OCI-LY7 (cell line): ENCODE data around the gene ZNF563. TPM values are rescaled to one million over a fixed set of nuclear protein-coding genes. Genes with fewer than 3 reads are reported as not detected.

Source experiments
- BruUV-seq: library from RNA; stranded (reverse); fragments of 400-500 nt; replicated peaks from 2 replicates; lab custom pipeline; 2021; lab: Mats Ljungman, UMichigan
- CTCF ChIA-PET: fragments of 300-600 bp; sonication (Branson Sonifier 250); formaldehyde crosslinking; loops from one replicate; lab custom pipeline; 2022; ENCODE audit warnings: antibody characterized with exemption; ENCODE audit not compliant: unreplicated experiment; lab: Charles Lee
- POLR2A ChIA-PET: fragments of 300-600 bp; sonication (Branson Sonifier 250); formaldehyde crosslinking; loops from one replicate; lab custom pipeline; 2022; ENCODE audit warnings: antibody characterized with exemption; lab: Charles Lee
- DNase-seq: peaks from one replicate; pipeline ENCODE4 v3.0.0-alpha.2; 2015; ENCODE audit warnings: low spot score
- H2AFZ ChIP-seq: fragments of 200-600 bp; sonication (generic), shearing (Covaris generic); 2 replicates; pipeline ENCODE4 v1.6.1; 2014; ENCODE audit warnings: mild to moderate bottlenecking, antibody characterized with exemption, low read length, moderate library complexity
- H3K27ac ChIP-seq: fragments of 200-600 bp; sonication (generic); 2 replicates; pipeline ENCODE4 v1.5.1; 2014; ENCODE audit warnings: mixed run types, low read depth, mild to moderate bottlenecking, moderate library complexity, low read length, inconsistent platforms; ENCODE audit not compliant: poor library complexity, severe bottlenecking
- H3K36me3 ChIP-seq: fragments of 200-600 bp; sonication (generic); 2 replicates; pipeline ENCODE4 v1.6.1; 2014; ENCODE audit warnings: mild to moderate bottlenecking, antibody characterized with exemption, low read length, moderate library complexity, mixed read lengths; ENCODE audit not compliant: insufficient read depth
- H3K4me1 ChIP-seq: fragments of 200-600 bp; sonication (generic); 2 replicates; pipeline ENCODE4 v1.5.1; 2014; ENCODE audit warnings: mild to moderate bottlenecking, low read length; ENCODE audit not compliant: insufficient read depth, poor library complexity, severe bottlenecking
- H3K4me2 ChIP-seq: fragments of 200-600 bp; sonication (generic); 2 replicates; pipeline ENCODE4 v1.6.1; 2014; ENCODE audit warnings: mild to moderate bottlenecking, low read length
- H3K4me3 ChIP-seq: fragments of 200-600 bp; sonication (generic); 2 replicates; pipeline ENCODE4 v1.5.1; 2014; ENCODE audit warnings: mild to moderate bottlenecking, low read depth, low read length; ENCODE audit not compliant: poor library complexity, severe bottlenecking
- H3K79me2 ChIP-seq: fragments of 200-600 bp; sonication (generic); 2 replicates; pipeline ENCODE4 v1.6.1; 2016; ENCODE audit warnings: low read depth, mild to moderate bottlenecking, low read length, moderate library complexity, mixed read lengths; ENCODE audit not compliant: insufficient read depth
- H3K9me2 ChIP-seq: fragments of 200-600 bp; sonication (generic); 2 replicates; pipeline ENCODE4 v1.6.1; 2016; ENCODE audit warnings: mild to moderate bottlenecking, low read length, mixed read lengths; ENCODE audit not compliant: insufficient read depth
- H3K9me3 ChIP-seq: fragments of 200-600 bp; sonication (generic); 2 replicates; pipeline ENCODE4 v1.6.1; 2014; ENCODE audit warnings: mild to moderate bottlenecking, mixed run types, low read length, mixed read lengths
- H4K20me1 ChIP-seq: fragments of 200-600 bp; sonication (generic); 2 replicates; pipeline ENCODE4 v1.6.1; 2014; ENCODE audit warnings: mild to moderate bottlenecking, antibody characterized with exemption, low read length, moderate library complexity, mixed read lengths; ENCODE audit not compliant: insufficient read depth
- EZH2phosphoT487 ChIP-seq: fragments of 200-600 bp; sonication (generic); IDR thresholded peaks from 2 replicates; pipeline ENCODE4 v1.6.1; 2018; ENCODE audit warnings: low read depth, borderline replicate concordance, mild to moderate bottlenecking, mixed run types, antibody characterized with exemption, low read length, moderate library complexity, mixed read lengths
- intact Hi-C: fragments of 100-400 bp; cut with micrococcal nuclease; formaldehyde crosslinking; loops from one replicate; pipeline ENCODE4 v1.10.0; 2022; ENCODE audit not compliant: unreplicated experiment
- total RNA-seq, 2 experiments: library from RNA; depleted of rRNA in 1 of 2; stranded (reverse); fragments of >200 nt in 1 of 2; shearing (Covaris generic) in 1 of 2; gene quantifications; 2 replicates each; pipeline ENCODE4 v1.2.3, GENCODE V29; 2014 to 2022
- TF ChIP-seq, protein P1 (sequence below): fragments of 200-600 bp; sonication (generic); conservative IDR thresholded peaks from 2 replicates; pipeline ENCODE4 v1.5.1; 2014; ENCODE audit warnings: mild to moderate bottlenecking, antibody characterized with exemption, low read length, moderate library complexity, mixed read lengths

ZNF563 gene
- total RNA-seq, 2 experiments from 2014 or later: 3.2 to 6.6 TPM

DNA sequence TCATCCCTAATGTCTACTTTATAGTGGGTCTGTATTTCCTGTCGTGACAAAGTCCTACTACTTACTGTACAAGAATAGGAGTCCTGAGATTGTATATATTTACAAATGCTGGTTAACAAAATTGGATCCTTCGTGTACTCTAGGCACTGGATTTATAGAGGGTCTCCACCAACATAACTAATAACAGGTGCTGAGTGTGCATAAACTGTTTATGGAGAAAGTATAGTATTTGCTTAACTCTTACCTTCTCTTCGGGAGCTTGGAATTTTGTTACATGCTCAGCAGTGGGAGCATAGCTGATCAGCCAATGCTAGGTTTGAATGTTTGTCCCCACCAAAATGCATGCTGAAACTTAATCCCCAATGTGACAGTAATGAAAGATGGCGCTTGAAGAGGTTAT, 19.9 kb upstream of the ZNF563 start:
- Histone ChIP-seq H3K4me1 (no peaks in the 10 kb centered on the region), H2AFZ (no peak overlapping the region), H3K36me3 (no peaks in the 10 kb centered on the region), H3K9me3 (peaks cover 19% of the 10 kb centered on the region), H3K27ac (no peak overlapping the region), H3K9me2 (no peaks in the 10 kb centered on the region), H3K79me2 (no peaks in the 10 kb centered on the region), H4K20me1 (no peaks in the 10 kb centered on the region), H3K4me2 (no peak overlapping the region), H3K4me3 (no peak overlapping the region)
- DNase-seq: no peak
- intact Hi-C loops: no loop called here
- ChIA-PET POLR2A (no interaction called here), CTCF (no interaction called here)
- TF ChIP-seq, protein P1, sequence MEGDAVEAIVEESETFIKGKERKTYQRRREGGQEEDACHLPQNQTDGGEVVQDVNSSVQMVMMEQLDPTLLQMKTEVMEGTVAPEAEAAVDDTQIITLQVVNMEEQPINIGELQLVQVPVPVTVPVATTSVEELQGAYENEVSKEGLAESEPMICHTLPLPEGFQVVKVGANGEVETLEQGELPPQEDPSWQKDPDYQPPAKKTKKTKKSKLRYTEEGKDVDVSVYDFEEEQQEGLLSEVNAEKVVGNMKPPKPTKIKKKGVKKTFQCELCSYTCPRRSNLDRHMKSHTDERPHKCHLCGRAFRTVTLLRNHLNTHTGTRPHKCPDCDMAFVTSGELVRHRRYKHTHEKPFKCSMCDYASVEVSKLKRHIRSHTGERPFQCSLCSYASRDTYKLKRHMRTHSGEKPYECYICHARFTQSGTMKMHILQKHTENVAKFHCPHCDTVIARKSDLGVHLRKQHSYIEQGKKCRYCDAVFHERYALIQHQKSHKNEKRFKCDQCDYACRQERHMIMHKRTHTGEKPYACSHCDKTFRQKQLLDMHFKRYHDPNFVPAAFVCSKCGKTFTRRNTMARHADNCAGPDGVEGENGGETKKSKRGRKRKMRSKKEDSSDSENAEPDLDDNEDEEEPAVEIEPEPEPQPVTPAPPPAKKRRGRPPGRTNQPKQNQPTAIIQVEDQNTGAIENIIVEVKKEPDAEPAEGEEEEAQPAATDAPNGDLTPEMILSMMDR: no peak
- no peak for TF ChIP-seq EZH2phosphoT487
- BruUV-seq: no TSS peak

DNA sequence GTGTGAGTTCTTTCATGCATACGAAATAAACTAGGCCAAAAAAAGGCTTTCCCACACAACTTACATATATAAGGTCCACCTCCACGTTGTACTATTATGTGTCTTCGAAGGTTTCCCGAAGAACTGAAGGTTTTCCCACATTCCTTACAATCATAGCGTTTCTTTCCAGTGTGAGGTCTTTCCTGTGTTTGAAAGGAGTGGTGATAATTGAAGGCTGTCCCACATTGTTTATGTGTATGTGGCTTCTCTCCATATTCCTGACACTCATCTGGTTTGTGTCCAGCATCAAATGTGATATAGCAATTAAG, 17.4 kb upstream of the ZNF563 start:
- DNase-seq: no peak
- Histone ChIP-seq H3K4me2 (no peak overlapping the region), H3K4me3 (no peak overlapping the region), H4K20me1 (no peaks in the 10 kb centered on the region), H3K27ac (no peak overlapping the region), H3K36me3 (no peaks in the 10 kb centered on the region), H3K79me2 (no peaks in the 10 kb centered on the region), H3K9me3 (peaks cover 20% of the 10 kb centered on the region), H3K9me2 (no peaks in the 10 kb centered on the region), H3K4me1 (no peaks in the 10 kb centered on the region), H2AFZ (no peak overlapping the region)
- intact Hi-C loops: no loop called here
- CTCF ChIA-PET: no interaction called here
- POLR2A ChIA-PET: no interaction called here
- BruUV-seq: no TSS peak
- no peak for TF ChIP-seq EZH2phosphoT487
- TF ChIP-seq, protein P1: no peak

DNA sequence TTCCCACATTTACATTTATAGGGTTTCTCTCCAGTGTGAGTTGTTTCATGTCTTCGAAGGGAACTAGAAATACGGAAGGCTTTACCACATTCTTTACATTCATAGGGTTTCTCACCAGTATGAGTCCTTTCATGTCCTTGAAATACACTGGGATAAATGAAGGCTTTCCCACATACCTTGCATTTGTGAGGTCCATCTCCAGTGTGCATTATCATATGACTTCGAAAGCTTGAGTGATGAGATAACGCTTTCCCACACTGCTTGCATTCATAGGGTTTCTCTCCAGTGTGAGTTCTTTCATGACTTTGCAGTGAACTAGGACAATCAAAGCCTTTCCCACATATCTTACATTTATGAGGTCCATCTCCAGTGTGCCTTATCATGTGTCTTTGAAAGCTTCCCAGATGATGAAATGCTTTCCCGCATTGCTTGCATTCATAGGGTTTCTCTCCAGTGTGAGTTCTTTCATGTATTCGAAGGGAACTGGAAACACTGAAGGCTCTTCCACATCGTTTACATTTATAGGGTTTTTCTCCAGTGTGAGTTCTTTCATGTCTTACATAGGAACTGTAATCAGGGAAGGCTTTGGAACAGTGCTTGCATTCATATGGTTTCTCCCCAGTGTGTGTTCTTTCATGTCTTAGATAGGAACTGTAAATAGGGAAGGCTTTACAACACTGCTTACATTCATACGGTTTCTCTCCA, 16.9 kb upstream of the ZNF563 start:
- intact Hi-C loops: no loop called here
- no peak for DNase-seq
- Histone ChIP-seq H3K4me2 (no peak overlapping the region), H3K36me3 (no peaks in the 10 kb centered on the region), H3K79me2 (no peaks in the 10 kb centered on the region), H2AFZ (no peak overlapping the region), H3K4me3 (no peak overlapping the region), H3K27ac (no peak overlapping the region), H3K9me2 (no peaks in the 10 kb centered on the region), H3K4me1 (no peaks in the 10 kb centered on the region), H4K20me1 (no peaks in the 10 kb centered on the region), H3K9me3 (peaks cover 25% of the 10 kb centered on the region)
- TF ChIP-seq EZH2phosphoT487: no peak
- TF ChIP-seq, protein P1: no peak
- CTCF ChIA-PET: no interaction called here
- POLR2A ChIA-PET: no interaction called here
- BruUV-seq: no TSS peak
